HepG2 (cell line): ENCODE data around the gene PRADC1. TPM values are rescaled to one million over a fixed set of nuclear protein-coding genes. Genes with fewer than 3 reads are reported as not detected.

ENCODE experiments used
- ATAC-seq: fragments of 200-7000 bp; cut with Tn5 transposase; 3 replicates; pipeline ENCODE4 v1.9.1; 2020; ENCODE audit warnings: mild to moderate bottlenecking, moderate library complexity
- BruUV-seq: library from RNA; stranded (reverse); fragments of 400-500 nt; replicated peaks from 2 replicates; lab custom pipeline; 2021; lab: Mats Ljungman, UMichigan
- CTCF ChIA-PET: fragments of 300-600 bp; formaldehyde crosslinking; extraction: SDS; loops from one replicate; lab custom pipeline; 2021; ENCODE audit warnings: low total read pairs, inconsistent platforms, low intra/inter-chr PET ratio; lab: Yijun Ruan, JAX
- POLR2A ChIA-PET: fragments of 350-600 bp; sonication (Branson Sonifier 250); formaldehyde crosslinking; loops from one replicate; lab custom pipeline; 2020; ENCODE audit warnings: antibody characterized with exemption, inconsistent platforms; lab: Yijun Ruan, JAX
- DNase-seq: peaks from one replicate; pipeline ENCODE4 v3.0.0-alpha.2; 2015; ENCODE audit warnings: low spot score
- FAIRE-seq: peaks from 3 replicates; lab custom pipeline; 2011; peaks lifted over from hg19 to GRCh38; lab: Jason Lieb, UNC
- H2AFZ ChIP-seq: one replicate; pipeline ENCODE4 v1.6.1; 2011; ENCODE audit warnings: low read length, inconsistent platforms
- H3K27ac ChIP-seq: fragments of 300-600 bp; 3 replicates; pipeline ENCODE4 v1.8.0; 2011; ENCODE audit warnings: mixed run types, mild to moderate bottlenecking, mixed read lengths, low read length, inconsistent platforms; ENCODE audit not compliant: insufficient read depth; ENCODE audit errors: extremely low read length
- H3K27me3 ChIP-seq, 2 experiments: fragments of 200-600 bp in 1 of 2; 2 replicates in 1 of 2; 3 replicates in 1 of 2; pipeline versions ENCODE4 v1.6.0 to v1.8.0; 2011; ENCODE audit warnings: low read length in 2 of 2, mild to moderate bottlenecking in 2 of 2, moderate library complexity in 2 of 2, inconsistent platforms in 1 of 2; ENCODE audit not compliant: insufficient read depth in 2 of 2, control insufficient read depth in 1 of 2
- H3K36me3 ChIP-seq, 2 experiments: fragments of 200-600 bp in 1 of 2; replicated peaks in 1 of 2; 2 replicates in 1 of 2; 3 replicates in 1 of 2; pipeline versions ENCODE4 v1.5.1 to v1.8.0; 2011; ENCODE audit warnings: low read length in 2 of 2, inconsistent platforms in 1 of 2; ENCODE audit not compliant: insufficient read depth in 2 of 2, control insufficient read depth in 1 of 2
- H3K4me1 ChIP-seq: 2 replicates; pipeline ENCODE4 v1.5.1; 2012; ENCODE audit warnings: low read length, inconsistent platforms; ENCODE audit not compliant: insufficient read depth
- H3K4me2 ChIP-seq: 2 replicates; pipeline ENCODE4 v1.6.0; 2011; ENCODE audit warnings: low read depth, low read length, inconsistent platforms
- H3K4me3 ChIP-seq, 3 experiments: fragments of 200-600 bp in 1 of 3; sonication (generic), shearing (Covaris generic) in 1 of 3; replicated peaks in 1 of 3; 2 replicates each; pipeline ENCODE4 v1.5.1; 2011 to 2016; ENCODE audit warnings: low read length in 3 of 3, inconsistent platforms in 2 of 3, low read depth in 2 of 3, mild to moderate bottlenecking in 2 of 3, control low read depth in 1 of 3, mixed read lengths in 1 of 3; ENCODE audit not compliant: insufficient read depth in 1 of 3
- H3K79me2 ChIP-seq: one replicate; pipeline ENCODE4 v1.6.1; 2011; ENCODE audit warnings: low read length, inconsistent platforms; ENCODE audit not compliant: insufficient read depth
- H3K9ac ChIP-seq: 2 replicates; pipeline ENCODE4 v1.6.0; 2011; ENCODE audit warnings: mild to moderate bottlenecking, low read depth, low read length, inconsistent platforms; ENCODE audit not compliant: insufficient read depth
- H3K9me3 ChIP-seq: 2 replicates; pipeline ENCODE4 v1.5.1; 2012; ENCODE audit warnings: mild to moderate bottlenecking, low read length
- H4K20me1 ChIP-seq: 2 replicates; pipeline ENCODE4 v1.6.0; 2011; ENCODE audit warnings: inconsistent platforms, mild to moderate bottlenecking, low read length, moderate library complexity; ENCODE audit not compliant: insufficient read depth
- KLF11 ChIP-seq: IDR thresholded peaks from 2 replicates; pipeline ENCODE4 v1.6.1; 2016; ENCODE audit warnings: missing compliant biosample characterization
- RFXAP ChIP-seq: sonication (generic); formaldehyde crosslinking; IDR thresholded peaks from 2 replicates; pipeline ENCODE4 v1.4.0; 2020; ENCODE audit warnings: missing genetic modification reagents, borderline replicate concordance
- SALL1 ChIP-seq: sonication (generic); formaldehyde crosslinking; IDR thresholded peaks from 2 replicates; pipeline ENCODE4 v1.8.0; 2022; ENCODE audit warnings: mild to moderate bottlenecking, missing genetic modification reagents
- SSRP1 ChIP-seq: IDR thresholded peaks from 2 replicates; pipeline ENCODE4 v1.6.1; 2016; ENCODE audit warnings: control low read depth
- WGBS: methylation state at CpG from one replicate; pipeline ENCODE4 v1.1.6; 2017; ENCODE audit warnings: low lambda C conversion rate; 5-methylcytosine and 5-hydroxymethylcytosine counted together
- in situ Hi-C: cut with HindIII; loops from 2 replicates; pipeline ENCODE4 v1.10.0; 2017; ENCODE audit warnings: low pct_unique_long_range_greater_than_20kb; ENCODE audit not compliant: extremely low pct_ligation_motif_present
- intact Hi-C: fragments of 100-400 bp; cut with micrococcal nuclease; formaldehyde crosslinking; loops from one replicate; pipeline ENCODE4 v1.10.0; 2022; ENCODE audit not compliant: unreplicated experiment
- polyA plus RNA-seq, 8 experiments: library from polyadenylated mRNA; depleted of rRNA in 3 of 8; stranded (reverse) in 7 of 8; unstranded in 1 of 8; fragments of >200 nt; fragmentation: Illumina TruSeq in 4 of 8; extraction: Trizol in 4 of 8; gene quantifications; 2 replicates each; pipeline versions ENCODE4 v1.2.1 to v1.2.3, GENCODE V29; 2011 to 2016; ENCODE audit warnings: low read depth in 4 of 8, missing spikeins in 1 of 8, mixed read lengths in 1 of 8; ENCODE audit not compliant: insufficient read depth in 1 of 8
- total RNA-seq, 5 experiments: library from RNA; depleted of rRNA; stranded (reverse); fragments of >200 nt; fragmentation: Illumina TruSeq; extraction: Trizol; gene quantifications; 2 replicates each; pipeline ENCODE4 v1.2.3, GENCODE V29; 2016; ENCODE audit warnings: low read depth in 1 of 5
- TF ChIP-seq, protein P1 (sequence below): sonication (generic); formaldehyde crosslinking; IDR thresholded peaks from 2 replicates; pipeline ENCODE4 v1.4.0; 2020; ENCODE audit warnings: missing genetic modification reagents, borderline replicate concordance
- TF ChIP-seq, protein P2 (sequence below): sonication (generic); IDR thresholded peaks from 2 replicates; pipeline ENCODE4 v1.6.1; 2016; ENCODE audit warnings: low read depth, borderline replicate concordance

The PRADC1 gene
- total and polyA plus RNA-seq, 2 of the 13 experiments (the other 11 are each of a cell fraction or from before 2014, with no cell fraction given): 12.1 to 37.2 TPM

DNA sequence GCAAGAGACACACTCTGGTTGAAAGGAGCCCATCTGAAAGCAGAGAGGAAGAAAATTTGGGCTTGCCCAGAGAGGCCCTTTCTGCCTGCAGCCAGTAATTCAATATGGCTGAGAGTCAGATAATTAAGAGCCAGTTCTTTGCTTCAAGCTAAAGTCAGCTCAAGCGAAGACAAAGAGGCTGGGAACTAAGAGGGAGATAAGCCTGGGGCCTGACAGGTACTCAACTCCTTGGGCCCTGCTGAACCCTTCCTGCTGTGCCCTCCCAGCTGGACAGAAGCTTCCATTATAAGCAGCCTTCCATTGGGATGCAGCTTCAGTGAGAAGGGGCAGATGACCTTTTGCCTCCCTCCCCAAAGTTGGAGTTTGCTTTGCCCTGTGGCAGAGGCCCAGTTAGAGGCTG lies 39.2 kb upstream of the PRADC1 start:
- POLR2A ChIA-PET: interaction anchor here (1.7 kb wide), 1 partner anchor 10 kb away, joined by 4 read pairs; no protein-coding TSS in a partner anchor
- no peaks in the 10 kb centered on the region for H3K9me3 ChIP-seq
- no peak for FAIRE-seq

DNA sequence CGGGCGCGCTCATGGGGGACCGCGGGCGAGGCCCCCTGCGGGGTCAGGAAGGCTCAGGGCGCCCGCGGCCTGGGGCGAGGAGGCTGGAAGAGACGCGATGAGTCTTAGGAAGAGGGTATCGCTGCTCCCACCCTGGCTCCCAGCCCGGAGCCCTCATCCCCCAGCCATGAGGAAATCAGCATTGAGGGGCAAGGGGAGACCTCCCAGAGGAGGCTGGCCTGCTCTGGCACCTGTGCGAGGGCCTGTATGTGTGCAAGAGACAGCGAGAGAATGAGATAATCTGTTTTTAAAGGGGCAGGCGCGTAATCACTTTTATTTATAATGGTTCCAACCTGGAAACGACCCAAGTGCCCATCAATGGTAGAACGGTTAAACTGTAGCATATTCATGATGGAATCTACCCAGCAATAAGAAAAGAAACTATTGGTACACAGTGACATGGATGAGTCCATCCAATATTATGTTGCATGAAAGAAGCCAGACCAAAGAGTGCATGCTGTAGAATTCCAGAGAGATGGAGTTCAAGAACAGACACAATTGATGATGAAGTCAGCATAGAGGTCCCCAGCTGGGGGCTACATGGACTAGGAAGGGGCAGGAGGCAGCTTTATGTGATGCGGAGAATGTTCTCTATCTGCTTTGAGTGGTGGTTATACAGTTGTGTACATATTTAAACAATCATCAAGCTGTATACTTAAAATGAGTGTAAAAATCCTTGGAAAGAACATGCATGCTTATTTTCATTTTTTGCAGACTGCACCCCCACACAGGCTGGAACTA lies 36.8 kb upstream of the PRADC1 start:
- FAIRE-seq: no peak

More for the DNA sequence above, 39.2 kb upstream of the PRADC1 start:
- intact Hi-C loops: no loop called here
- no peaks in the 10 kb centered on the region for H4K20me1 ChIP-seq
- peaks cover 0 to 3% of the 10 kb centered on the region in 2 experiments; a peak in 3 of 5 replicates for H3K36me3 ChIP-seq
- no peaks in the 10 kb centered on the region for H3K79me2 ChIP-seq
- TF ChIP-seq SALL1 (CRISPR knock-in tag): no peak
- TF ChIP-seq RFXAP (CRISPR knock-in tag): 0 out of 2 replicates have a peak, but pooled peaks have one; percentile 24
- H2AFZ ChIP-seq: no peak overlapping the region
- DNase-seq (no peak), ATAC-seq (no peak)
- 100% methylated on average over 1 of the region's 1 CpG for WGBS
- BruUV-seq: no TSS peak
- in situ Hi-C loops: no loop called here
- H3K27ac ChIP-seq: no peak overlapping the region
- no peaks in the 10 kb centered on the region for H3K4me1 ChIP-seq
- no peak overlapping the region for H3K4me3 ChIP-seq
- no peaks in the 10 kb centered on the region for H3K27me3 ChIP-seq
- no peak overlapping the region for H3K4me2 ChIP-seq
- CTCF ChIA-PET: no interaction called here
- no peak overlapping the region for H3K9ac ChIP-seq

More for the DNA sequence above, 36.8 kb upstream of the PRADC1 start:
- in situ Hi-C loops: no loop called here
- BruUV-seq: no TSS peak
- Histone ChIP-seq H3K4me3 (no peak overlapping the region), H3K79me2 (no peaks in the 10 kb centered on the region), H3K4me1 (no peaks in the 10 kb centered on the region), H2AFZ (no peak overlapping the region), H3K9ac (no peak overlapping the region), H3K27me3 (no peaks in the 10 kb centered on the region), H3K27ac (no peak overlapping the region), H3K36me3 (peaks cover 0 to 3% of the 10 kb centered on the region in 2 experiments; a peak in 3 of 5 replicates), H3K9me3 (no peaks in the 10 kb centered on the region), H3K4me2 (no peak overlapping the region), H4K20me1 (no peaks in the 10 kb centered on the region)
- WGBS: 95% methylated on average over 22 of the region's 22 CpGs
- POLR2A ChIA-PET: no interaction called here
- intact Hi-C loops: no loop called here
- CTCF ChIA-PET: no interaction called here
- ATAC-seq: no peak
- TF ChIP-seq, protein P1, sequence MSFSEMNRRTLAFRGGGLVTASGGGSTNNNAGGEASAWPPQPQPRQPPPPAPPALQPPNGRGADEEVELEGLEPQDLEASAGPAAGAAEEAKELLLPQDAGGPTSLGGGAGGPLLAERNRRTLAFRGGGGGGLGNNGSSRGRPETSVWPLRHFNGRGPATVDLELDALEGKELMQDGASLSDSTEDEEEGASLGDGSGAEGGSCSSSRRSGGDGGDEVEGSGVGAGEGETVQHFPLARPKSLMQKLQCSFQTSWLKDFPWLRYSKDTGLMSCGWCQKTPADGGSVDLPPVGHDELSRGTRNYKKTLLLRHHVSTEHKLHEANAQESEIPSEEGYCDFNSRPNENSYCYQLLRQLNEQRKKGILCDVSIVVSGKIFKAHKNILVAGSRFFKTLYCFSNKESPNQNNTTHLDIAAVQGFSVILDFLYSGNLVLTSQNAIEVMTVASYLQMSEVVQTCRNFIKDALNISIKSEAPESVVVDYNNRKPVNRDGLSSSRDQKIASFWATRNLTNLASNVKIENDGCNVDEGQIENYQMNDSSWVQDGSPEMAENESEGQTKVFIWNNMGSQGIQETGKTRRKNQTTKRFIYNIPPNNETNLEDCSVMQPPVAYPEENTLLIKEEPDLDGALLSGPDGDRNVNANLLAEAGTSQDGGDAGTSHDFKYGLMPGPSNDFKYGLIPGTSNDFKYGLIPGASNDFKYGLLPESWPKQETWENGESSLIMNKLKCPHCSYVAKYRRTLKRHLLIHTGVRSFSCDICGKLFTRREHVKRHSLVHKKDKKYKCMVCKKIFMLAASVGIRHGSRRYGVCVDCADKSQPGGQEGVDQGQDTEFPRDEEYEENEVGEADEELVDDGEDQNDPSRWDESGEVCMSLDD (CRISPR knock-in tag): no peak
- TF ChIP-seq SSRP1 (CRISPR knock-in tag) (no peak), KLF11 (CRISPR knock-in tag) (no peak)
- TF ChIP-seq, protein P2, sequence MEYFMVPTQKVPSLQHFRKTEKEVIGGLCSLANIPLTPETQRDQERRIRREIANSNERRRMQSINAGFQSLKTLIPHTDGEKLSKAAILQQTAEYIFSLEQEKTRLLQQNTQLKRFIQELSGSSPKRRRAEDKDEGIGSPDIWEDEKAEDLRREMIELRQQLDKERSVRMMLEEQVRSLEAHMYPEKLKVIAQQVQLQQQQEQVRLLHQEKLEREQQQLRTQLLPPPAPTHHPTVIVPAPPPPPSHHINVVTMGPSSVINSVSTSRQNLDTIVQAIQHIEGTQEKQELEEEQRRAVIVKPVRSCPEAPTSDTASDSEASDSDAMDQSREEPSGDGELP: no peak
- no peak for DNase-seq
